Natural killer cell (primary cell): ENCODE results near the gene RNU6-8. TPM values are rescaled to one million over a fixed set of nuclear protein-coding genes. Genes with fewer than 3 reads are reported as not detected.

Experiments used
- ATAC-seq, 3 donors: fragments of 150-1000 bp in 2 of 3; fragments of 200-7000 bp in 1 of 3; cut with Tn5 transposase; 1 replicate in 1 of 3; 2 replicates in 2 of 3; pipeline ENCODE4 v1.10.0; 2021; ENCODE audit warnings: mild to moderate bottlenecking in 2 of 3, moderate library complexity in 2 of 3
- DNase-seq, 2 donors: peaks; one replicate each; pipeline versions ENCODE4 v3.0.0 to v3.0.0-alpha.2; 2013 to 2021; ENCODE audit warnings: mixed read lengths in 1 of 2
- H3K27ac ChIP-seq: one replicate; pipeline ENCODE4 v1.5.1; 2013; ENCODE audit warnings: mild to moderate bottlenecking, low read length
- H3K27me3 ChIP-seq: one replicate; pipeline ENCODE4 v1.6.1; 2013; ENCODE audit warnings: low read length; ENCODE audit not compliant: control insufficient read depth, insufficient read depth
- H3K36me3 ChIP-seq: one replicate; pipeline ENCODE4 v1.6.1; 2013; ENCODE audit warnings: low read length; ENCODE audit not compliant: control insufficient read depth, insufficient read depth
- H3K4me1 ChIP-seq: one replicate; pipeline ENCODE4 v1.6.1; 2013; ENCODE audit warnings: low read length; ENCODE audit not compliant: control insufficient read depth, insufficient read depth
- H3K4me3 ChIP-seq: one replicate; pipeline ENCODE4 v1.5.1; 2013; ENCODE audit warnings: low read length
- H3K9me3 ChIP-seq: one replicate; pipeline ENCODE4 v1.6.1; 2013; ENCODE audit warnings: low read length; ENCODE audit not compliant: control insufficient read depth, insufficient read depth
- H3K27ac Mint-ChIP-seq, 2 donors: one replicate each; pipeline ENCODE4 v1.8.0; 2022; ENCODE audit warnings: mild to moderate bottlenecking in 2 of 2, mixed read lengths in 2 of 2, moderate library complexity in 1 of 2
- H3K27me3 Mint-ChIP-seq, 2 donors: one replicate each; pipeline ENCODE4 v1.8.0; 2022; ENCODE audit warnings: low read depth in 2 of 2, mixed read lengths in 2 of 2
- H3K36me3 Mint-ChIP-seq: one replicate; pipeline ENCODE4 v1.8.0; 2022; ENCODE audit warnings: mixed read lengths
- H3K4me1 Mint-ChIP-seq, 2 donors: one replicate each; pipeline ENCODE4 v1.8.0; 2022; ENCODE audit warnings: mixed read lengths in 2 of 2
- H3K4me3 Mint-ChIP-seq: one replicate; pipeline ENCODE4 v1.8.0; 2022; ENCODE audit warnings: mild to moderate bottlenecking, moderate library complexity, mixed read lengths
- H3K9me3 Mint-ChIP-seq, 2 donors: one replicate each; pipeline ENCODE4 v1.8.0; 2022; ENCODE audit warnings: mixed read lengths in 2 of 2
- WGBS: methylation state at CpG from one replicate; pipeline ENCODE4 v1.1.7; 2013; ENCODE audit warnings: missing lambda C conversion rate; ENCODE audit not compliant: insufficient coverage; 5-methylcytosine and 5-hydroxymethylcytosine counted together
- intact Hi-C: fragments of 100-400 bp; cut with micrococcal nuclease; formaldehyde crosslinking; loops from one replicate; pipeline ENCODE4 v1.14.2; 2022
- total RNA-seq, 4 donors: library from RNA; stranded (reverse); fragments of 120-200 nt in 1 of 4; gene quantifications; one replicate each; pipeline versions ENCODE4 v1.2.3 to v1.2.4, GENCODE V29; 2013 to 2022
- TF ChIP-seq, protein P1 (sequence below): fragments of 200-600 bp; IDR thresholded peaks from one replicate; pipeline ENCODE4 v1.8.0; 2022; ENCODE audit warnings: antibody characterized with exemption

The RNU6-8 gene
- total RNA-seq, 3 donors from 2014 or later (not counting 1 experiment from before 2014, with no cell fraction given), result not detected

DNA sequence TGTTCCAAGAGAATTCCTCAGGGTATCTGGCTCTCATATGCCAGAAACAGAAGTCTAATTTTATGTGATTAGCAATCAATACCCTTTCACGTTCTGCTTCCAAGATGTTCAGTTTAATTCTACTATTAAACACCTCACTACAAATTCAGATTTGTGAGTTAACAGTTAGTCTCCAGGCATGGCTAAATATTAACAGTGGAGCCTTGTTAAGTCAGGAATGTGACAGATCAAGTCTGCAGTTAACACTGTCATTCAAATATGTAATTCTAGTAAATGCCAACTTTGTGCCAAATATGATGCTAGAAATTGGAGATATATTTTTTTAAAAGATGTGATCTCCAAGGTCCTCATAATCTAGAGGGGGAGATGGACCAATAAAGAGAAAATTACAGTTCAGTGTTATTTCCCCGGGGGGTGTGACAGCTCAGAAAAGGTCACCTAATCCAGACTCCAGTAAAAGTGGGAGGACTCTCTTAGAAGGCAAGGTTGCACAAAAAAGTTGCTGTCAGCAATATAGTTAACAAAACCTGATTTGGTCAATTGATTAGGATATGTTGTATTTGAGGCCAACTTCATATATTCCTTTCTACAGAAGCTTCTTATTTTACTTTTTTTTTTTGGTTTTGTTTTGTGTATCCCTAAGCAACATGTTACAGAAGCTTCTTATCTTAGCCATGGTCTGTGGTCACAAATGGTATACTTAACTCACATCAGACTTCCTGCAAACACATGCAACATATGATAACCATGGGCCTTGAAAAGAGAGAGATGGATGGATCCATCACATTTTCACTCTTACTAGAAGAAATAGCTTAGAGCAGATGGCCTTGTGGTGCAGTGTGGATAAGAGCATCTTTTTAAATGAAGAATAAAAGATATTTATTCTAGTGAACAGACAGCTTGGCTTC, 19.7 kb downstream of the RNU6-8 start:
- no peaks in the 10 kb centered on the region for H3K36me3 ChIP-seq
- peaks cover 9% of the 10 kb centered on the region for H3K36me3 Mint-ChIP-seq
- no peak for ATAC-seq
- H3K27me3 Mint-ChIP-seq, result peaks cover 8 to 22% of the 10 kb centered on the region in 2 donors
- H3K4me1 ChIP-seq, result peaks cover 4% of the 10 kb centered on the region
- intact Hi-C loops, result no loop called here
- H3K4me3 Mint-ChIP-seq, result no peak overlapping the region
- no peak overlapping the region for H3K27ac ChIP-seq
- H3K9me3 Mint-ChIP-seq, result peaks cover 0 to 9% of the 10 kb centered on the region in 2 donors
- no peaks in the 10 kb centered on the region for H3K4me1 Mint-ChIP-seq
- no peak for DNase-seq
- no peaks in the 10 kb centered on the region for H3K27me3 ChIP-seq
- no peak overlapping the region for H3K4me3 ChIP-seq
- WGBS, result 100% methylated on average over 2 of the region's 2 CpGs
- no peaks in the 10 kb centered on the region for H3K9me3 ChIP-seq
- TF ChIP-seq, protein P1, sequence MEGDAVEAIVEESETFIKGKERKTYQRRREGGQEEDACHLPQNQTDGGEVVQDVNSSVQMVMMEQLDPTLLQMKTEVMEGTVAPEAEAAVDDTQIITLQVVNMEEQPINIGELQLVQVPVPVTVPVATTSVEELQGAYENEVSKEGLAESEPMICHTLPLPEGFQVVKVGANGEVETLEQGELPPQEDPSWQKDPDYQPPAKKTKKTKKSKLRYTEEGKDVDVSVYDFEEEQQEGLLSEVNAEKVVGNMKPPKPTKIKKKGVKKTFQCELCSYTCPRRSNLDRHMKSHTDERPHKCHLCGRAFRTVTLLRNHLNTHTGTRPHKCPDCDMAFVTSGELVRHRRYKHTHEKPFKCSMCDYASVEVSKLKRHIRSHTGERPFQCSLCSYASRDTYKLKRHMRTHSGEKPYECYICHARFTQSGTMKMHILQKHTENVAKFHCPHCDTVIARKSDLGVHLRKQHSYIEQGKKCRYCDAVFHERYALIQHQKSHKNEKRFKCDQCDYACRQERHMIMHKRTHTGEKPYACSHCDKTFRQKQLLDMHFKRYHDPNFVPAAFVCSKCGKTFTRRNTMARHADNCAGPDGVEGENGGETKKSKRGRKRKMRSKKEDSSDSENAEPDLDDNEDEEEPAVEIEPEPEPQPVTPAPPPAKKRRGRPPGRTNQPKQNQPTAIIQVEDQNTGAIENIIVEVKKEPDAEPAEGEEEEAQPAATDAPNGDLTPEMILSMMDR, result no peak
- no peak overlapping the region for H3K27ac Mint-ChIP-seq

- Histone ChIP-seq H3K9me3 (no peaks in the 10 kb centered on the region), H3K36me3 (no peaks in the 10 kb centered on the region), H3K27me3 (no peaks in the 10 kb centered on the region), H3K27ac (no peak overlapping the region), H3K4me1 (no peaks in the 10 kb centered on the region), H3K4me3 (no peak overlapping the region)
- Mint-ChIP-seq H3K27me3 (peaks cover 0 to 16% of the 10 kb centered on the region in 2 donors), H3K27ac (no peak overlapping the region), H3K9me3 (no peaks in the 10 kb centered on the region), H3K4me3 (no peak overlapping the region), H3K36me3 (no peaks in the 10 kb centered on the region), H3K4me1 (no peaks in the 10 kb centered on the region)
- DNase-seq, result no peak
- ATAC-seq, result no peak
- intact Hi-C loops, result no loop called here
- WGBS, result 86% methylated on average over 5 of the region's 5 CpGs
- TF ChIP-seq, protein P1, result no peak
Observed at GRCh38 chr14:32171469-32171868, 31.6 kb downstream of the RNU6-8 start.

- no peak overlapping the region for H3K4me3 ChIP-seq
- DNase-seq, result no peak
- Mint-ChIP-seq H3K9me3 (no peaks in the 10 kb centered on the region), H3K36me3 (no peaks in the 10 kb centered on the region), H3K27me3 (no peaks in the 10 kb centered on the region), H3K4me1 (no peaks in the 10 kb centered on the region), H3K4me3 (no peak overlapping the region), H3K27ac (no peak overlapping the region)
- TF ChIP-seq, protein P1, result no peak
- H3K27ac ChIP-seq, result no peak overlapping the region
- H3K9me3 ChIP-seq, result no peaks in the 10 kb centered on the region
- no peaks in the 10 kb centered on the region for H3K27me3 ChIP-seq
- intact Hi-C loops, result no loop called here
- H3K36me3 ChIP-seq, result no peaks in the 10 kb centered on the region
- H3K4me1 ChIP-seq, result no peaks in the 10 kb centered on the region
- no peak for ATAC-seq
- WGBS, result 14% methylated on average over 2 of the region's 3 CpGs
Observed at GRCh38 chr14:32169191-32169590, 33.9 kb downstream of the RNU6-8 start.
